GOT3 (cell line): Measurements from ENCODE around the gene MORC3.
"Not testable (repeated sequence)": the region's sequence is repeated elsewhere in the genome, so short reads cannot be mapped to it uniquely, and the experiment has no call there.

Experiments used
- DNase-seq: peaks from one replicate; lab custom pipeline; 2025; ENCODE audit warnings: mixed read lengths; lab: John Stamatoyannopoulos, UW

Gene MORC3, protein sequence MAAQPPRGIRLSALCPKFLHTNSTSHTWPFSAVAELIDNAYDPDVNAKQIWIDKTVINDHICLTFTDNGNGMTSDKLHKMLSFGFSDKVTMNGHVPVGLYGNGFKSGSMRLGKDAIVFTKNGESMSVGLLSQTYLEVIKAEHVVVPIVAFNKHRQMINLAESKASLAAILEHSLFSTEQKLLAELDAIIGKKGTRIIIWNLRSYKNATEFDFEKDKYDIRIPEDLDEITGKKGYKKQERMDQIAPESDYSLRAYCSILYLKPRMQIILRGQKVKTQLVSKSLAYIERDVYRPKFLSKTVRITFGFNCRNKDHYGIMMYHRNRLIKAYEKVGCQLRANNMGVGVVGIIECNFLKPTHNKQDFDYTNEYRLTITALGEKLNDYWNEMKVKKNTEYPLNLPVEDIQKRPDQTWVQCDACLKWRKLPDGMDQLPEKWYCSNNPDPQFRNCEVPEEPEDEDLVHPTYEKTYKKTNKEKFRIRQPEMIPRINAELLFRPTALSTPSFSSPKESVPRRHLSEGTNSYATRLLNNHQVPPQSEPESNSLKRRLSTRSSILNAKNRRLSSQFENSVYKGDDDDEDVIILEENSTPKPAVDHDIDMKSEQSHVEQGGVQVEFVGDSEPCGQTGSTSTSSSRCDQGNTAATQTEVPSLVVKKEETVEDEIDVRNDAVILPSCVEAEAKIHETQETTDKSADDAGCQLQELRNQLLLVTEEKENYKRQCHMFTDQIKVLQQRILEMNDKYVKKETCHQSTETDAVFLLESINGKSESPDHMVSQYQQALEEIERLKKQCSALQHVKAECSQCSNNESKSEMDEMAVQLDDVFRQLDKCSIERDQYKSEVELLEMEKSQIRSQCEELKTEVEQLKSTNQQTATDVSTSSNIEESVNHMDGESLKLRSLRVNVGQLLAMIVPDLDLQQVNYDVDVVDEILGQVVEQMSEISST

GRCh38 chr21:36319767-36320420 is at the start of gene MORC3:
Gene MORC3 (plus strand): TSS chr21:36320197. CDS start chr21:36320265, 68 bp downstream.
- peak; percentile 95 for DNase-seq

GRCh38 chr21:36270786-36271695 is 49.0 kb upstream of the MORC3 start:
- not testable (repeated sequence) for DNase-seq

GRCh38 chr21:36274128-36274527 is 45.9 kb upstream of the MORC3 start:
- DNase-seq, result no peak

DNA sequence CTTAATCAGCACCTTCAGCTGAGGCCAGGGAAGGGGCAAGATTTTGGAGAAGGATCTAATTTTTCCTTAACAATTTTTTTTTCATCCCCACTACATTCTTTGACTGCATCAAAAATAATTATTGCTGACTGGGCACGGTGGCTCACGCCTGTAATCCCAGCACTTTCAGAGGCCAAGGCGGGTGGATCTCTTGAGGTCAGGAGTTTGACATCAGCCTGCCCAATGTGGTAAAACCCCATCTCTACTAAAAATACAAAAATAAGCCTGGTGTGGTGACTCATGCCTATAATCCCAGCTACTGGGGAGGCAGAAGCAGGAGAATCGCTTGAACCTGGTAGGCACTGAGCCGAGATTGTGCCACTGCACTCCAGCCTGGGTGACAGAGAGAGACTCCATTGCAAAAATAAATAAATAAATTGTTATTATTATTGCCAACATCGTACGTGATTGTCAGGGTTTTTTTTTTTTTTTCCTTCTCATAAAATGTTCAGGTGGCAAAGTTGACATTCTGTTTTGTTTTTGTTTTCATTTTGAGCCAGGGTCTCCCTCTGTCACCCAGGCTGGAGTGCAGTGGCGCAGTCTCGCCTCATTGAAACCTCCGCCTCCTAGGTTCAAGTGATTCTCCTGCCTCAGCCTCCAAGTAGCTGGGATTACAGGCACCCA is 37.3 kb upstream of the MORC3 start:
- DNase-seq, result no peak

- DNase-seq, result not testable (repeated sequence)
Observed at GRCh38 chr21:36283231-36283622, 36.8 kb upstream of the MORC3 start.

- no peak for DNase-seq
Observed at GRCh38 chr21:36288651-36289243, 31.2 kb upstream of the MORC3 start.

DNA sequence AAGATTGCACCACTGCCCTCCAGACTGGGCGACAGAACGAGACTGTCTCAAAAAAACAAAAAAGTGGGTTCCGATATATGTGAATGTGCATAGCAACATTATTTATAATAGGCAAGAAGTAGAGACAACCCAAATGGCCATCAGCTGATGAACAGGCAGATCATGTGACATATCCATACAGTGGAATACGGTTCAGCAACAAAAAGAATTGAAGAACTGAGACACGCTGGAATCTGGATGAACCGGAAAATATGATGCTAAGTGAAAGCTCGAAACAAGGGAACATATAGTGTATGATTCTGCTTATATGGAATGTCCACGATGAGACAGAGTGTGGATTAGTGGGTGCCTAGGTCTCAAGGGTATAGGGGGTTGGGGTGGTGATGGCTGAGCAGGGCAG is 28.5 kb upstream of the MORC3 start:
- no peak for DNase-seq

- DNase-seq, result no peak
Observed at GRCh38 chr21:36297406-36297937, 22.5 kb upstream of the MORC3 start.

- DNase-seq, result no peak
Observed at GRCh38 chr21:36297938-36298572, 21.9 kb upstream of the MORC3 start.

GRCh38 chr21:36306872-36307534 is 13.0 kb upstream of the MORC3 start:
- DNase-seq, result no peak

DNA sequence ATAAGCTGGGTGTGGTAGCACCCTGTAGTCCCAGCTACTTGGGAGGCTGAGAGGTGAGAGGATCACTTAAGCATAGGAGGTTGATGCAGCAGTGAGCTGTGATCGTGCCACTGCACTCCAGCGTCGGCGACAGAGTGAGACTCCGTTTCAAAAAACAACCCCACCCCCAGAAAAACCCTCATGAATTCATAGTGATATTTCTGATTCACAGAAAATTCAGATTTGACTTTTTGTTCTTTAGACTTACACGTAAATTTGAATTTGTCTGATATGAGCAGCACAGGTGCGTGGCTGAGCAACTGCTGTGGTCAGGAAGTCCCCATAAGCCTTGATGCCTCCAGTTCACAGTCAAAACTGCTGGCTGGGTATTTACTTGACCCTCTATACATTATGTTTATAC is 10.0 kb upstream of the MORC3 start:
- DNase-seq, result no peak

DNA sequence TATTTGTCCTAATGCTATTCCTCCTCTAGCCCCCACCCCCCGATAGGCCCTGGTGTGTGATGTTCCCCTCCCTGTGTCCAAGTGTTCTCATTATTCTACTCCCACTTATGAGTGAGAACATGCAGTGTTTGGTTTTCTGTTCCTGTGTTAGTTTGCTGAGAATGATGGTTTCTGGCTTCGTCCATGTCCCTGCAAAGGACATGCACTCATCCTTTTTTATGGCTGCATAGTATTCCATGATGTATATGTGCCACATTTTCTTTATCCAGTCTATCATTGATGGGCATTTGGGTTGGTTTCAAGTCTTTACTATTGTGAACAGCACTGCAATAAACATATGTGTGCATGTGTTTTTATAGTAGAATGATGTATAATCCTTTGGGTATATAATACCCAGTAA is 6.6 kb upstream of the MORC3 start:
- not testable (repeated sequence) for DNase-seq

GRCh38 chr21:36316045-36316444 is 4.0 kb upstream of the MORC3 start:
- not testable (repeated sequence) for DNase-seq

DNA sequence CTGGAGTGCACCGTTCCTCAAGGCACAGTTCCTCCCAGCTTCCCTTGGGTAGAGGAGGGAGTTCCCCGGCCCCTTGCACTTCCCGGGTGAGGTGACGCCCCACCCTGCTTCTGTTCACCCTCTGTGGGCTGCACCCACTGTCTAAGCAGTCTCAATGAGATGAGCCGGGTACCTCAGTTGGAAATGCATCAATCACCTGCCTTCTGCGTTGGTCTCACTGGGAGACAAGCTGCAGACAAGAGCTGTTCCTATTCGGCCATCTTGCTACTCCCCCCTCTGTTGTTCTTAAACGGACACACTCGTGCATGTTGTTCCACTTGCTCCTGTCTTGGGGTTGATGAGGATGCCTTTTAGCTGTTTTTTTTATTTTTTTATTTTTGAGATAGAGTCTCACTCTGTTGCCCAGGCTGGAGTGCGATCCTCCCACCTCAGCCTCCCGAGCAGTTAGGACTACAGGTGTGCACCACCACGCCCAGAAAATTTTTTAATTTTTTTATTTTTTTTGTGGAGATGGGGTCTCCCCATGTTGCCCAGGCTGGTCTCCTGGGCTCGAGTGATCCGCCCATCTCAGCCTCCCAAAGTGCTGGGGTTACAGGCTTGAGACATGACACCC is 3.0 kb upstream of the MORC3 start:
- DNase-seq, result no peak

- DNase-seq, result not testable (repeated sequence)
Observed at GRCh38 chr21:36319406-36319766, 611 bp upstream of the MORC3 start.

DNA sequence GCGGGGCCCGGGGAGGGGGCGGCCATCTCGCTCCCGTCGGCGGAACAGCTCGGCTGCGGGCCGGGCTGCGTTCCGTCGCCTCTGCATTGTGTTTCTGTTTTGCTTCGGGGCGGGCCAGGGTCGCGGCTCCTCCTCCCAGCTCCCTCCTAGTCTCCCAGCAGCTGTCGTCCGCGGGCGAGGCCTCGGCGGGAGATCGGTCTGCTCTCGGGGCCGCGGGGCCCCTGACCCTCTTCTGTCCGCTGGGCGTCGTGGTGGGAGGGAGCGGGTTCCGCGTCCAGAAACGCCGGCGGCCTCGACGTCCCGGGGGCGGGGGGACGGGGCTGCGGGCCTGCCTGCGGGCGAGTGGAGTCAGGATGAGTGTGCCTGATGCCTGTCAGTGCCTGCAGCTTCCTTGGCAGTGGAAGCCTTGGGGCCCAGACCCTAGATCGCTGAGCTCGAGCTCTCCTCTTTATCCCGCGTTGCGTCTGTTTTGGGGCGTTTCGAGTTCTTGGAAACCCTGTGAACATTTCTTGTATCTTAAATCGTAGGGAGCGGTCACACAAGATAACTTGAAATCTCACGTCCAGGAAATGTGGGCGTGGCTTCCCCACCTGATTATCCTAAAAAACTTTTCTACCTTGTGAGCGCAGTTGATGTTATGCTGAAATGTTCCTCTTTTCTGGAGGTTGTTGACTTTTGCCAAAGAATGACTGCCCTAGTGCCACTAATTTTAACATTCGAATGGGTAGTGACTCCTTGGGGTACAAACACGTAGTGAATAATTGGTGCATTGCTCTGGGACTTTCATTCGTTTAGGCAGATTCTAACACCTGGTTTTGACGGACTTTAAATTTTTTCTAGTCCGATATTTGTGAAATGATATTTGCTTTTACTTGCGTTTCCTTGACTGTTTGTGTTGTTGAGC is 676 bp downstream of the MORC3 start:
- DNase-seq, result peak; percentile 80

- no peak for DNase-seq
Observed at GRCh38 chr21:36321325-36322082, 1.5 kb downstream of the MORC3 start.
